Measurements from ENCODE around the gene POLA2. TPM values are rescaled to one million over a fixed set of nuclear protein-coding genes. Genes with fewer than 3 reads are reported as not detected.

POLA2 gene
- polyA plus RNA-seq, 3 donors, result 4.0 to 8.3 (median 5.2) TPM

DNA sequence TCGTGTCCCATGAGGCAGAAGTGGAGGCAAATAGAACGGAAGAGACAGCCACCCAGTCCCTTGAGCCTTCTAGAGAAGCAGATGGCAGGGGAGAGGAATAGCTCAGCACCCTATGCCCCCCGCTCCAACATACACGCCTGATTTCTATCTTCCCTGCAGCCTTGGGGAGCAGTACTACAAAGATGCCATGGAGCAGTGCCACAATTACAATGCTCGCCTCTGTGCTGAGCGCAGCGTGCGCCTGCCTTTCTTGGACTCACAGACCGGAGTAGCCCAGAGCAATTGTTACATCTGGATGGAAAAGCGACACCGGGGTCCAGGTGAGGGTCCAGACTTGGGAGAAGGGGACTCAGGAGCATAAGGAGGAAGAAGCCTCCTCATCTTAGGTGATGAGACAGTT lies 78.5 kb downstream of the POLA2 start:
- 98% methylated on average over 8 of the region's 11 CpGs for WGBS (ENCODE audit: insufficient coverage)
- Histone ChIP-seq H3K9ac (ENCODE audit: insufficient read depth, low read length, poor library complexity, severe bottlenecking) (no peak overlapping the region), H3K27ac (ENCODE audit: low read depth in 1 of 2, low read length in 2 of 2) (no peak overlapping the region), H3K4me2 (replicated peaks; ENCODE audit: extremely low read depth, low read length, poor library complexity, severe bottlenecking) (no peak overlapping the region), H2AFZ (ENCODE audit: insufficient read depth, low read depth, low read length, poor library complexity, severe bottlenecking) (no peak overlapping the region), H3K79me2 (ENCODE audit: insufficient read depth, low read length) (peaks cover 59% of the 10 kb centered on the region), H3K4me3 (replicated peaks in 1 of 3; ENCODE audit: low read depth in 2 of 3, low read length in 3 of 3) (no peak overlapping the region), H3K4me1 (ENCODE audit: control insufficient read depth in 1 of 2, insufficient read depth in 2 of 2, low read length in 2 of 2) (peaks cover under 1 to 4% of the 10 kb centered on the region in 2 donors), H3K9me3 (replicated peaks in 1 of 2; ENCODE audit: control insufficient read depth in 1 of 2, insufficient read depth in 1 of 2, low read length in 2 of 2) (no peaks in the 10 kb centered on the region), H4K20me1 (ENCODE audit: insufficient read depth, low read length) (peaks cover 70% of the 10 kb centered on the region), H3K36me3 (replicated peaks in 1 of 2; ENCODE audit: control insufficient read depth in 1 of 2, insufficient read depth in 2 of 2, low read length in 2 of 2) (peaks cover 57 to 73% of the 10 kb centered on the region in 2 donors), H3K27me3 (ENCODE audit: control insufficient read depth in 2 of 2, insufficient read depth in 2 of 2, low read length in 2 of 2) (no peaks in the 10 kb centered on the region)
- DNase-seq, result no peak
- TF ChIP-seq, protein P1, sequence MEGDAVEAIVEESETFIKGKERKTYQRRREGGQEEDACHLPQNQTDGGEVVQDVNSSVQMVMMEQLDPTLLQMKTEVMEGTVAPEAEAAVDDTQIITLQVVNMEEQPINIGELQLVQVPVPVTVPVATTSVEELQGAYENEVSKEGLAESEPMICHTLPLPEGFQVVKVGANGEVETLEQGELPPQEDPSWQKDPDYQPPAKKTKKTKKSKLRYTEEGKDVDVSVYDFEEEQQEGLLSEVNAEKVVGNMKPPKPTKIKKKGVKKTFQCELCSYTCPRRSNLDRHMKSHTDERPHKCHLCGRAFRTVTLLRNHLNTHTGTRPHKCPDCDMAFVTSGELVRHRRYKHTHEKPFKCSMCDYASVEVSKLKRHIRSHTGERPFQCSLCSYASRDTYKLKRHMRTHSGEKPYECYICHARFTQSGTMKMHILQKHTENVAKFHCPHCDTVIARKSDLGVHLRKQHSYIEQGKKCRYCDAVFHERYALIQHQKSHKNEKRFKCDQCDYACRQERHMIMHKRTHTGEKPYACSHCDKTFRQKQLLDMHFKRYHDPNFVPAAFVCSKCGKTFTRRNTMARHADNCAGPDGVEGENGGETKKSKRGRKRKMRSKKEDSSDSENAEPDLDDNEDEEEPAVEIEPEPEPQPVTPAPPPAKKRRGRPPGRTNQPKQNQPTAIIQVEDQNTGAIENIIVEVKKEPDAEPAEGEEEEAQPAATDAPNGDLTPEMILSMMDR (IDR thresholded peaks at IDR 0.05), result no peak
- Mint-ChIP-seq H3K4me1 (peaks cover 13% of the 10 kb centered on the region), H3K4me3 (no peak overlapping the region), H3K9me3 (peaks cover 0 to 1% (median 0%) of the 10 kb centered on the region in 7 donors), H3K27ac (peak overlapping the region in 2 of 7 donors; percentile 13 to 42), H3K36me3 (peaks cover 61 to 78% of the 10 kb centered on the region in 2 donors), H3K27me3 (ENCODE audit: low read depth in 3 of 3) (no peaks in the 10 kb centered on the region)
- intact Hi-C loops (cut with micrococcal nuclease), result no loop called here

DNA sequence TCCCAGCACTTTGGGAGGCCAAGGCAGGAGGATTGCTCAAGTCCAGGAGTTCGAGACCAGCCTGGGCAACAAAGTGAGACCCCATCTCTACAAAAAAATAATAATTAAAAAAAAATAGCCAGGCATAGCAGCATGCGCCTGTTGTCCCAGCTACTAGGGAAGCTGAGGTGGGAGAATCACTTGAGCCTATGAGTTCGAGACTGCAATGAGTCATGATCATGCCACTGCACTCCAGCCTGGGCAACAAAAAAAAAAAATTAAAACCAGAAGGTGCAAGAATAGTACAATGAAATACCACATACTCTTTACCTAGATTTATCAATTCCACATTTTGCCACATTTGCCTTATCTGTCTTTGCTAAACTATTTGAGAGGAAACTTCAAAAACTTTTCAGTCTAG lies 80.1 kb downstream of the POLA2 start:
- Histone ChIP-seq H3K79me2 (ENCODE audit: insufficient read depth, low read length) (peaks cover 43% of the 10 kb centered on the region), H3K4me3 (replicated peaks in 1 of 3; ENCODE audit: low read depth in 2 of 3, low read length in 3 of 3) (no peak overlapping the region), H3K27ac (ENCODE audit: low read depth in 1 of 2, low read length in 2 of 2) (no peak overlapping the region), H3K27me3 (ENCODE audit: control insufficient read depth in 2 of 2, insufficient read depth in 2 of 2, low read length in 2 of 2) (no peaks in the 10 kb centered on the region), H3K9ac (ENCODE audit: insufficient read depth, low read length, poor library complexity, severe bottlenecking) (no peak overlapping the region), H2AFZ (ENCODE audit: insufficient read depth, low read depth, low read length, poor library complexity, severe bottlenecking) (no peak overlapping the region), H3K4me1 (ENCODE audit: control insufficient read depth in 1 of 2, insufficient read depth in 2 of 2, low read length in 2 of 2) (no peaks in the 10 kb centered on the region), H3K36me3 (replicated peaks in 1 of 2; ENCODE audit: control insufficient read depth in 1 of 2, insufficient read depth in 2 of 2, low read length in 2 of 2) (peaks cover 72 to 89% of the 10 kb centered on the region in 2 donors), H3K9me3 (replicated peaks in 1 of 2; ENCODE audit: control insufficient read depth in 1 of 2, insufficient read depth in 1 of 2, low read length in 2 of 2) (no peaks in the 10 kb centered on the region), H3K4me2 (replicated peaks; ENCODE audit: extremely low read depth, low read length, poor library complexity, severe bottlenecking) (no peak overlapping the region), H4K20me1 (ENCODE audit: insufficient read depth, low read length) (peaks cover 63% of the 10 kb centered on the region)
- H3K4me3 Mint-ChIP-seq, result no peak overlapping the region
- WGBS (ENCODE audit: insufficient coverage), result 93% methylated on average over 2 of the region's 3 CpGs
- H3K9me3 Mint-ChIP-seq, result peaks cover 0 to 1% (median 0%) of the 10 kb centered on the region in 7 donors
- intact Hi-C loops (cut with micrococcal nuclease), result no loop called here
- TF ChIP-seq, protein P1 (IDR thresholded peaks at IDR 0.05), result no peak
- peaks cover 8% of the 10 kb centered on the region for H3K4me1 Mint-ChIP-seq
- DNase-seq, result no peak
- H3K36me3 Mint-ChIP-seq, result peaks cover 76 to 88% of the 10 kb centered on the region in 2 donors
- H3K27me3 Mint-ChIP-seq (ENCODE audit: low read depth in 3 of 3), result no peaks in the 10 kb centered on the region
- H3K27ac Mint-ChIP-seq, result no peak overlapping the region

Other genes with a start within 250 kb of the POLA2 start
- gene ARL2, start 247.8 kb upstream of the POLA2 start, polyA plus RNA-seq, result 10 to 100 TPM; 34.3 to 40.4 (median 34.4) TPM
- 10 to 100 TPM; 16.2 to 26.7 (median 17.8) TPM for gene SNX15, start 234.5 kb upstream of the POLA2 start, polyA plus RNA-seq
- gene SAC3D1, start 220.8 kb upstream of the POLA2 start, polyA plus RNA-seq, result 10 to 100 TPM in 1 of 3 donors, 1 to 10 TPM in 2; 4.4 to 14.1 (median 6.7) TPM
- gene NAALADL1, start 203.4 kb upstream of the POLA2 start, polyA plus RNA-seq, result 10 to 100 TPM; 11.1 to 20.1 (median 20.1) TPM
- under 1 TPM in 2 of 3 donors, not detected in 1; 0.20 to 0.28 TPM for gene CDCA5, start 177.9 kb upstream of the POLA2 start, polyA plus RNA-seq
- gene ZFPL1, start 177.7 kb upstream of the POLA2 start, polyA plus RNA-seq, result 10 to 100 TPM; 25.1 to 41.1 (median 27.2) TPM
- 10 to 100 TPM; 37.2 to 77.3 (median 39.4) TPM for gene VPS51, start 165.7 kb upstream of the POLA2 start, polyA plus RNA-seq
- gene TM7SF2, start 150.1 kb upstream of the POLA2 start, polyA plus RNA-seq, result 1 to 10 TPM; 1.8 to 4.5 (median 1.8) TPM
- 1 to 10 TPM; 2.1 to 9.4 (median 5.8) TPM for gene ZNHIT2, start 144.3 kb upstream of the POLA2 start, polyA plus RNA-seq
- 100 to 1,000 TPM; 668 to 818 (median 799) TPM for gene FAU, start 139.8 kb upstream of the POLA2 start, polyA plus RNA-seq
- gene MRPL49, start 139.6 kb upstream of the POLA2 start, polyA plus RNA-seq, result 10 to 100 TPM; 19.8 to 33.9 (median 32.7) TPM
- 10 to 100 TPM in 1 of 3 donors, 1 to 10 TPM in 2; 3.5 to 81.6 (median 6.4) TPM for gene SYVN1, start 127.4 kb upstream of the POLA2 start, polyA plus RNA-seq
- gene SPDYC, start 91.7 kb upstream of the POLA2 start, polyA plus RNA-seq, result under 1 TPM in 1 of 3 donors, not detected in 2; 0.64 TPM
- 100 to 1,000 TPM; 128 to 140 (median 129) TPM for gene CAPN1, start 80.0 kb upstream of the POLA2 start, polyA plus RNA-seq
- gene CDC42EP2, start 52.9 kb downstream of the POLA2 start, polyA plus RNA-seq, result 10 to 100 TPM in 2 of 3 donors, 1 to 10 TPM in 1; 5.4 to 15.6 (median 10.1) TPM
- gene DPF2, start 71.9 kb downstream of the POLA2 start, polyA plus RNA-seq, result 10 to 100 TPM; 35.7 to 39.0 (median 35.9) TPM
- 1 to 10 TPM; 1.7 to 3.7 (median 2.8) TPM for gene TIGD3, start 92.8 kb downstream of the POLA2 start, polyA plus RNA-seq
- 10 to 100 TPM in 1 of 3 donors, 1 to 10 TPM in 2; 3.7 to 11.3 (median 4.1) TPM for gene SLC25A45, start 120.7 kb downstream of the POLA2 start, polyA plus RNA-seq
- gene FRMD8, start 124.7 kb downstream of the POLA2 start, polyA plus RNA-seq, result 10 to 100 TPM; 33.7 to 41.2 (median 35.4) TPM
- 100 to 1,000 TPM in 1 of 3 donors, 1 to 10 TPM in 1, under 1 TPM in 1; 0.90 to 293 (median 1.3) TPM for gene NEAT1, start 160.8 kb downstream of the POLA2 start, polyA plus RNA-seq
- gene MALAT1, start 237.1 kb downstream of the POLA2 start, polyA plus RNA-seq, result 100 to 1,000 TPM; 263 to 815 (median 554) TPM